Measurements from ENCODE around the gene MTHFD1. TPM values are rescaled to one million over a fixed set of nuclear protein-coding genes. Genes with fewer than 3 reads are reported as not detected.

The MTHFD1 gene
- total RNA-seq, 1 experiment from 2014 or later = 153 TPM

DNA sequence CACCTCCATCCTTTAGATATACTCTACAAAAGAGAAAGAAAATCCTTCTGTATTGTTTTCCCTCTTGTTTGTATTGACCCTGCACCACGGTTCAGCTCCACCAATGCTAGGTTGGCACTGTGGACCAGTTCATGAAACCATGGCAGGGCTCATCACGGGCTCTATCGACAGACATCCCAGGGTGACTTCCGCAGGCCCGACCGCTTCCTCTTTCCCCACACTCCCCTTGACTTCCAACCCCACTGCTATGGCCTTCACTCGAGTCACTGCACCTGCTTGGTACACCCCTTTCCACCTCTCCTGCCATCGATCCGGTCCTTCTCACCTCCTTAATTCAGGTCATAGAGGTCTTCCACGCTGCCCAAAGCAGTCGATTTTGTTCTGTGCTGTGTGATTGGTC, 56.0 kb downstream of the MTHFD1 start:
- H3K4me1 ChIP-seq (ENCODE audit: control insufficient read depth in 1 of 2, insufficient read depth in 2 of 2, low read length in 2 of 2) = peaks cover 7 to 12% of the 10 kb centered on the region in 2 experiments
- ChIA-PET RAD21 (ENCODE audit: low non-redundant PET in 1 of 2, low total read pairs in 2 of 2, uncharacterized antibody in 2 of 2, unreplicated experiment in 2 of 2) (no interaction called here), CTCF (no interaction called here), POLR2A (no interaction called here)
- intact Hi-C loops (cut with micrococcal nuclease) = no loop called here
- peaks cover 47 to 55% of the 10 kb centered on the region in 2 experiments for H3K36me3 ChIP-seq (ENCODE audit: control insufficient read depth in 1 of 2, insufficient read depth in 2 of 2, low read length in 2 of 2)
- no peaks in the 10 kb centered on the region for H3K9me2 ChIP-seq (ENCODE audit: insufficient read depth)
- no peak for DNase-seq (ENCODE audit: low read depth, low spot score)
- TF ChIP-seq EZH2 (IDR thresholded peaks at IDR 0.05) (no peak), FOSL1 (IDR thresholded peaks at IDR 0.05; ENCODE audit: low read depth) (no peak), JUND (IDR thresholded peaks at IDR 0.05) (no peak), YY1 (IDR thresholded peaks at IDR 0.05; ENCODE audit: extremely low read depth, insufficient replicate concordance, low read depth, low read length) (no peak), TCF7L2 (IDR thresholded peaks at IDR 0.05; ENCODE audit: borderline replicate concordance, extremely low read depth, insufficient read depth, insufficient read length) (no peak), POLR2A (IDR thresholded peaks at IDR 0.05; ENCODE audit: borderline replicate concordance, extremely low read depth, insufficient read depth, insufficient read length) (no peak), SRF (IDR thresholded peaks at IDR 0.05; ENCODE audit: low read depth) (no peak), RAD21 (IDR thresholded peaks at IDR 0.05; ENCODE audit: low read depth) (no peak), ZNF274 (IDR thresholded peaks at IDR 0.05; ENCODE audit: low read depth, low read length) (no peak), ZFX (IDR thresholded peaks at IDR 0.05) (no peak), CEBPB (IDR thresholded peaks at IDR 0.05; ENCODE audit: low read depth) (no peak), ATF3 (IDR thresholded peaks at IDR 0.05) (no peak), POLR2AphosphoS5 (IDR thresholded peaks at IDR 0.05; ENCODE audit: low read depth, low read length) (no peak), EZH2phosphoT487 (IDR thresholded peaks at IDR 0.05; ENCODE audit: borderline replicate concordance) (no peak)
- TF ChIP-seq, protein P1, sequence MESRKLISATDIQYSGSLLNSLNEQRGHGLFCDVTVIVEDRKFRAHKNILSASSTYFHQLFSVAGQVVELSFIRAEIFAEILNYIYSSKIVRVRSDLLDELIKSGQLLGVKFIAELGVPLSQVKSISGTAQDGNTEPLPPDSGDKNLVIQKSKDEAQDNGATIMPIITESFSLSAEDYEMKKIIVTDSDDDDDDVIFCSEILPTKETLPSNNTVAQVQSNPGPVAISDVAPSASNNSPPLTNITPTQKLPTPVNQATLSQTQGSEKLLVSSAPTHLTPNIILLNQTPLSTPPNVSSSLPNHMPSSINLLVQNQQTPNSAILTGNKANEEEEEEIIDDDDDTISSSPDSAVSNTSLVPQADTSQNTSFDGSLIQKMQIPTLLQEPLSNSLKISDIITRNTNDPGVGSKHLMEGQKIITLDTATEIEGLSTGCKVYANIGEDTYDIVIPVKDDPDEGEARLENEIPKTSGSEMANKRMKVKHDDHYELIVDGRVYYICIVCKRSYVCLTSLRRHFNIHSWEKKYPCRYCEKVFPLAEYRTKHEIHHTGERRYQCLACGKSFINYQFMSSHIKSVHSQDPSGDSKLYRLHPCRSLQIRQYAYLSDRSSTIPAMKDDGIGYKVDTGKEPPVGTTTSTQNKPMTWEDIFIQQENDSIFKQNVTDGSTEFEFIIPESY (IDR thresholded peaks at IDR 0.05; ENCODE audit: extremely low read depth, insufficient replicate concordance, low read length) = no peak
- TF ChIP-seq, protein P2, sequence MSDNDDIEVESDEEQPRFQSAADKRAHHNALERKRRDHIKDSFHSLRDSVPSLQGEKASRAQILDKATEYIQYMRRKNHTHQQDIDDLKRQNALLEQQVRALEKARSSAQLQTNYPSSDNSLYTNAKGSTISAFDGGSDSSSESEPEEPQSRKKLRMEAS (IDR thresholded peaks at IDR 0.05) = no peak
- TF ChIP-seq, protein P3, sequence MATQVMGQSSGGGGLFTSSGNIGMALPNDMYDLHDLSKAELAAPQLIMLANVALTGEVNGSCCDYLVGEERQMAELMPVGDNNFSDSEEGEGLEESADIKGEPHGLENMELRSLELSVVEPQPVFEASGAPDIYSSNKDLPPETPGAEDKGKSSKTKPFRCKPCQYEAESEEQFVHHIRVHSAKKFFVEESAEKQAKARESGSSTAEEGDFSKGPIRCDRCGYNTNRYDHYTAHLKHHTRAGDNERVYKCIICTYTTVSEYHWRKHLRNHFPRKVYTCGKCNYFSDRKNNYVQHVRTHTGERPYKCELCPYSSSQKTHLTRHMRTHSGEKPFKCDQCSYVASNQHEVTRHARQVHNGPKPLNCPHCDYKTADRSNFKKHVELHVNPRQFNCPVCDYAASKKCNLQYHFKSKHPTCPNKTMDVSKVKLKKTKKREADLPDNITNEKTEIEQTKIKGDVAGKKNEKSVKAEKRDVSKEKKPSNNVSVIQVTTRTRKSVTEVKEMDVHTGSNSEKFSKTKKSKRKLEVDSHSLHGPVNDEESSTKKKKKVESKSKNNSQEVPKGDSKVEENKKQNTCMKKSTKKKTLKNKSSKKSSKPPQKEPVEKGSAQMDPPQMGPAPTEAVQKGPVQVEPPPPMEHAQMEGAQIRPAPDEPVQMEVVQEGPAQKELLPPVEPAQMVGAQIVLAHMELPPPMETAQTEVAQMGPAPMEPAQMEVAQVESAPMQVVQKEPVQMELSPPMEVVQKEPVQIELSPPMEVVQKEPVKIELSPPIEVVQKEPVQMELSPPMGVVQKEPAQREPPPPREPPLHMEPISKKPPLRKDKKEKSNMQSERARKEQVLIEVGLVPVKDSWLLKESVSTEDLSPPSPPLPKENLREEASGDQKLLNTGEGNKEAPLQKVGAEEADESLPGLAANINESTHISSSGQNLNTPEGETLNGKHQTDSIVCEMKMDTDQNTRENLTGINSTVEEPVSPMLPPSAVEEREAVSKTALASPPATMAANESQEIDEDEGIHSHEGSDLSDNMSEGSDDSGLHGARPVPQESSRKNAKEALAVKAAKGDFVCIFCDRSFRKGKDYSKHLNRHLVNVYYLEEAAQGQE (IDR thresholded peaks at IDR 0.05; ENCODE audit: low read depth) = no peak
- H3K79me2 ChIP-seq (ENCODE audit: insufficient read depth, low read length) = no peaks in the 10 kb centered on the region
- no TSS peak for BruUV-seq (replicated peaks)
- no peak overlapping the region for H3K4me2 ChIP-seq (ENCODE audit: low read length)
- no peak overlapping the region for H3K9ac ChIP-seq (ENCODE audit: low read length)
- no peak overlapping the region for H2AFZ ChIP-seq (ENCODE audit: low read depth, low read length, poor library complexity, severe bottlenecking)
- H3K27ac ChIP-seq (ENCODE audit: low read depth, low read length) = no peak overlapping the region
- no peaks in the 10 kb centered on the region for H4K20me1 ChIP-seq (ENCODE audit: insufficient read depth)
- ATAC-seq = no peak
- no peaks in the 10 kb centered on the region for H3K27me3 ChIP-seq (ENCODE audit: insufficient read depth, low read length)
- H3K9me3 ChIP-seq (ENCODE audit: control insufficient read depth in 1 of 2, insufficient read depth in 1 of 2, low read depth in 1 of 2, low read length in 2 of 2) = no peaks in the 10 kb centered on the region
- no peak overlapping the region for H3K4me3 ChIP-seq (replicated peaks in 1 of 2; ENCODE audit: low read depth in 1 of 2, low read length in 2 of 2)
